Activated CD4-positive, alpha-beta T cell treated with anti-CD3 and anti-CD28 coated beads, Interleukin-10, Interleukin-2, amounts not matched to agents 100 ng/mL and 50 ng/mL, durations not matched to agents 16 hours and 8 hours (primary cell): Measurements from ENCODE around the gene COLEC11.
A peak's percentile ranks its signal among the peaks of the same experiment; 100 is the strongest.

Experiments
- DNase-seq: peaks from one replicate; pipeline ENCODE4 v3.0.0-alpha.2; 2020

COLEC11 gene

DNA sequence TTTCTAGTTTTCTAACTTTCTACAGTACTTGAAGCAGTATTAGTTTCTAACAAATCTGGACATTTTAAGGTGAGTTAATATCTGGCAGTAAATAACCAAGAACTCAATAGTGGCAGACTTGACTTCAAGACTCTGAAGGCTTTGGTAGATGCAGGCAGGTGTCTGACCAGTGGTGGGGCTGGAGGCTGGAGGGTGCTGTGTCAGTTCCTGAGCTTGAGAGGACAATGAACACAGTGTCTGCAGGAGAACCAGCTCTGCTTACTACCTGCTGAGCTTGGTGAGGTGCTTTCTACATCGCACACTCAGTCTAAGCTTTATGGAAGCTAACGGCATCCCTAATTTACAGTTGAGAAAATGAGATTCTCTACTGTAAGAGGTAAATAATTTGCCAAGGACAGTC, 84.3 kb downstream of the COLEC11 start:
- DNase-seq, result no peak

DNA sequence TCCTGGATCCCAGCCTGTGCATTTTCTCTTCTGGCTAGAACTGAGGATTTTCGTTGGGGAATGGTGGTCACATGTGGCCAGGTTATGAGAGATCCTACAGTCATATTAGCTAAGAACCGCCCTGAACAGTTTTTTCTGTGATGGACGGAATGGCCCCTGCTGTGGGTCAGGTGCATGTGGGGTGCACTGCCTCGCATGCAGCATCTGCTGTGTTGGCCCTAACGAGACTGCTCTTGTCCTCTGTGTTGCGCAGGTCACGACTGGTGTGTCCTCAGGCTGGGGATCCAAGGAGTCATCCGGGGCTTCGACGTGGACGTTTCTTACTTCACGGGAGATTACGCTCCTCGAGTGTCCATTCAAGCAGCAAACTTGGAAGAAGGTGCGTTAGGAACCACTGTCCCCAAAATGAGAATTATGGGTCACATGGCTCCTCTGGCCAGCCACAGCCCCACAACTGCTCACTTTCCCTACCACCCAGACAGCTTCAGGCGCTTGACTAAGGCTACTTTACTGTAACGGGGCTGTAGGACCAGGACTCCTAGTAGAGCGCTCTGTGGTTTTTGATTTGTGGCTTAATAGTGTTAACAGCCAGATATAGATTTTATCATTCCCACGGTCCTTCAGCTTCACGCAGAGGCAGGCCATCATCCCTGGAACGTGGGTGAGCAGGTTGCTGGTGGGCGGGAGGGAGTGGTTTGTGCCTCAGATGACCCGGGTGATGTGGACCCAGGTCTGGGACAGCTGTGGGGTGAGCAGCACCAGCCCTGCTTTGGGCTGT, 84.9 kb downstream of the COLEC11 start:
- no peak for DNase-seq

DNA sequence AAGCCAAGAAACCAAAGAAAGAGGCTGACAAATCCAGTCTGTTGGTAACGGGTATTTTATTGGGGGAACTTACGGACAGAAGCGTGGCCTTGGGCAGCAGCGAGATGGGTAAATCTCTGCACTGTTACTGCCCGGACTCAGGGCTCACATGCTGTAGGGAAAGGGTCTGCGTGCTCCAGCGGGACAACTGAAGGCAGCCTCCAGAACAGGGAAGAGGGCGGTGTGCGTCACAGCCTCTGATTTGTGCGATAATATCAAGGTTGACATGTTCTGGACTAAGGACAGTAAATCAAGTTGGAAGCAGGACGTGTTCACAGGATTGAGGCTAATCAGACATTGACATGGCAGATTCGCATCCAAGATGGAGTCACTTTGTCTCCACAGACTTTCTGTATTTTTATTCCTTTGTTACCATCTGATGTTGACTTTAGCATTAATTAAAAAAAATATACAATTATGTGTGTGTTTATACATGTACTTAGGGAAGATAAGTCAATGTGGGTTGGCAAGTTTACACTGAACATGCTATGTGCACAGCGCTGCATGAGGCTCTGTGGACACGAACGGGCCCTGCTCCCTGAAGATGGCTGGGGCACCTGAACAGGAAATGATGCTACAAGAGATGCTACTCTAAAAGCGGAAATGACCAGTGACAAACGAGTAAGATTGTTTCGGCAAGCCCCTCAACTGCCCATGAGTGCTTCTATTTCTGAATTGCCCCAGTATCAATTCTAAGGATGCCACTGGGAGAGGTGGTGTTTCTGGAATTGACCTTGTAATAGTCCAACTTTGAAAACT, 85.8 kb downstream of the COLEC11 start:
- DNase-seq, result no peak

DNA sequence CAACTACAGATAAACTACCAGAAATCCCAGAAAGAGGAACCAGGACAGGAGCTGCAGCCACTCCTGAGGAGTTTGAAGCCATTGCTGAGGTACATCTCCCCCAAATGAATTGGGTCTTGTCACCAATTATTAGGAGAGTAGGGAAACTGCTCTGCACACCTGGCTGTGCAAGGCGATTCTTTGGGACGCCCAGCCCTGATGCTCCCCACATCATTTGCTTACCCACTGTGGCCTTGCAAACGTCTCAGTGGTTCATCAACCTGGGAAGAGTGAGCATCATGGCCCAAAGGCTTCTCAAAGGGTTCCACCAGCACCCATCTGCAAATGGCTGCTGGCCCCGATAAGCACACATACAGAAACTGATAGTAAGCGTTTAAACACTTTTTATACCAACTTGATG, 86.7 kb downstream of the COLEC11 start:
- no peak for DNase-seq

DNA sequence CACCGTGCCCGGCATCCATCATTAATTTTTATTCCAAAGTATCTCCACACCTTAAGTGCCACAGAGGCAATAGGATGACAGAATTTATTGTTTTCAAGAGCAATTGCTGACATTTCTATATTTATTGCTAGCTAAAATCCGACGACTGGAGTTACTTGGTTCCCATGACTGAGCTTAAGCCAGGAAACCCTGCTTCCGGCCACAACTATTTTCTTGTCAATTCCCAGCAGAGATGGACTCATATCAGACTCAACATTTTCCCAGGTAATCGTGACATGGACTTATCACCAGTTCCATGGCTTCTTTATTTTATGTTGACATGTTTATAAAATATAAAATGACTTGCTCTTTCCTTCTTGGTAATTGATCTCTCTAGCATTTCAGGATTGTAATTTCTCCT, 87.9 kb downstream of the COLEC11 start:
- DNase-seq, result no peak

DNA sequence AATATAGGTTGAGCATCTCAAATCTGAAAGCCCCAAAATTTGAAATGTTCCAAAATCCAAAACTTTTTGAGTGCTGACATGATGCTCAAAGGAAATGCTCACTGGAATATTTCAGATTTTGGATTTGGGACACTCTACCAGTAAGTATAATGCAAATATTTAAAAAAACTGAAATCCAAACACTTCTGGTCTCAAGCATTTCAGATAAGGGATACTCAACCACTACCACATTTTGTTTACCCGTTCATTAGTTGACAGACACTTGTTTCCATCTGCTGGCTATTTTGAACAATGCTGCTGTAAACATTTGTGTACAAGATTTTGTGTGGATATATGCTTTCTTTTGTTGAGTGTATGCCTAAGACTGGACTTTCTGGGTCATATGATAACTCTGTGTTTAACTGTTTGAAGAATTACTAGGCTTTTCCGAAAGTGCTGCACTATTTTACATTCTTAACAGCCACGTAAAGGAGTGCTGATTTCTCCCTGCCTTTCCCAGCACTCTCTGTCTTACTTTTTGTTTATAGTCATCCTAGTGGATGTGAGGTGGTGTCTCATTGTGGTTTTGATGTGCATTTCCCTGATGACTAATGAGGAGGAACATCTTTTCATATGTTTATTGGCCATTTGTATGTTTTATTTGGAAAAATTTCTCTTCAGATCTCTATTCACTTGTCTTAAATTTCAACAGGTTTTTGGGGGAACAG, 89.0 kb downstream of the COLEC11 start:
- DNase-seq, result no peak

DNA sequence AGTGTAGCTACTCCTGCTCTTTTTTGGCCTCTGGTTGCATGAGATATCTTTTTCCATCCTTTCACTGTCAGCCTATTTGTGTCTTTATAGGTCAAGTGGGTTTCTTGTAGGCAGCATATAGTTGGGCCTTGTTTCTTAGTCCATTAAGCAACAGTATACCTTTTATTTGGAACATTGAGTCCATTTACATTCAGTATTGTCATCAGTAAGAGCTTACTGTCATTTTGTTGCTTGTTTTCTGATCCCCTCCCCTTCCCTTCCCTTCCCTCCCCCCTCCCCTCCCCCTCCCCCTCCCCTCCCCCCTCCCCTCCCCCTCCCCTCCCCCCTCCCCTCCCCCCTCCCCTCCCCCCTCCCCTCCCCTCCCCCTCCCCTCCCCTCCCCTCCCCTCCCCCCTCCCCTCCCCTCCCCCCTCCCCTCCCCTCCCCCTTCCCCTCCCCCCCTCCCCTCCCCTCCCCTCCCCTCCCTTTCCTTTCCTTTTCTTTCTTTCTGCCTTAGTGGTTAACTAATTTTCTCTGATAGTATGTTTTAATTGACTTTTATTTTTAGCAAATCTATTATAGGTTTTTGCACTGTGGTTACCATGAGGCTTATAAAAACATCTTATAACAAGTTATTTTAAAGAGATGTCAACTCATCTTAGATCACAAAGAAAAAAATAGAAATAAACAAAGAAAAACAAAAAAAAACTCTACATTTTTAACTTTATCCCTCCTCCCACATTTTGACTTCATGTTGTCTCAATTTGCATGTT, 95.3 kb downstream of the COLEC11 start:
- no peak for DNase-seq

DNA sequence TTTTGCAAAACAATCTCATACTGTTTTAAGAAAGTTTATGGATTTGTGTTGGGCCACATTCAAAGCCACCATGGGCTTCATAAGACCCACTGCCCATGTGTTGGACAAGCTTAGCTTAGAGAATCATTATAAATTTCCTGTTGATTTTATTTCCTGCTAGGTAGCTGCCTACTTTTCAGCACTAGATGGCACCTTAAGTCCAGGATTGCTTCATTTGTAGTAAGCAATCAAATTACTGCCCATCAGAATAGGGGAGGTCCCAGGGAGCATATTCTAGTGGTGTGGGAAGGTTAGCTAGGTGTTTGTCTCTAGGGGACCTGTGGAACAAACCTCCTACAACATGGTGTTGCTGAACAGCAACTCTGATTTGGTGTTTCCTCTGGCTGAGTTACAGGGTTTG, 97.5 kb downstream of the COLEC11 start:
- DNase-seq, result peak; percentile 9
